CD4-positive, alpha-beta T cell (primary cell): Measurements from ENCODE around the gene SLC12A5. TPM values are rescaled to one million over a fixed set of nuclear protein-coding genes. Genes with fewer than 3 reads are reported as not detected.

Experiments
- ATAC-seq: fragments of 200-7000 bp; cut with Tn5 transposase; one replicate; pipeline ENCODE4 v1.10.0; 2022; ENCODE audit warnings: mild to moderate bottlenecking; ENCODE audit not compliant: poor library complexity
- CTCF ChIA-PET: fragments of 350-600 bp; sonication (Branson Sonifier 250); formaldehyde crosslinking; loops from one replicate; lab custom pipeline; 2021; ENCODE audit warnings: antibody characterized with exemption, inconsistent platforms; lab: Charles Lee
- POLR2A ChIA-PET: fragments of 350-600 bp; sonication (Branson Sonifier 250); formaldehyde crosslinking; loops from one replicate; lab custom pipeline; 2021; ENCODE audit warnings: antibody characterized with exemption, inconsistent platforms; lab: Charles Lee
- DNase-seq, 14 experiments: peaks; one replicate each; pipeline ENCODE4 v3.0.0-alpha.2; 2013 to 2020; ENCODE audit warnings: mixed read lengths in 2 of 14
- H3K27ac ChIP-seq, 2 donors: one replicate each; pipeline versions ENCODE4 v1.5.1 to v1.7.0; 2013; ENCODE audit warnings: low read length in 2 of 2, low read depth in 1 of 2, mild to moderate bottlenecking in 1 of 2
- H3K27me3 ChIP-seq, 2 experiments: 1 replicate in 1 of 2; 2 replicates in 1 of 2; pipeline versions ENCODE4 v1.6.1 to v1.7.0; 2013; ENCODE audit warnings: low read length in 2 of 2, control low read depth in 1 of 2, mild to moderate bottlenecking in 1 of 2, moderate library complexity in 1 of 2; ENCODE audit not compliant: insufficient read depth in 2 of 2, control insufficient read depth in 1 of 2
- H3K36me3 ChIP-seq: one replicate; pipeline ENCODE4 v1.6.1; 2013; ENCODE audit warnings: low read length, control low read depth; ENCODE audit not compliant: insufficient read depth
- H3K4me1 ChIP-seq: one replicate; pipeline ENCODE4 v1.6.1; 2013; ENCODE audit warnings: low read length, control low read depth; ENCODE audit not compliant: insufficient read depth
- H3K4me3 ChIP-seq: one replicate; pipeline ENCODE4 v1.5.1; 2013; ENCODE audit warnings: mild to moderate bottlenecking, low read length, moderate library complexity
- H3K9me3 ChIP-seq, 2 experiments: 1 replicate in 1 of 2; 2 replicates in 1 of 2; pipeline versions ENCODE4 v1.6.1 to v1.7.0; 2013; ENCODE audit warnings: low read length in 2 of 2, mild to moderate bottlenecking in 2 of 2, control low read depth in 1 of 2, moderate library complexity in 1 of 2; ENCODE audit not compliant: control insufficient read depth in 1 of 2, insufficient read depth in 1 of 2
- H3K27ac Mint-ChIP-seq: one replicate; pipeline ENCODE4 v1.8.0; 2020; ENCODE audit warnings: mixed read lengths
- H3K27me3 Mint-ChIP-seq: one replicate; pipeline ENCODE4 v1.8.0; 2021; ENCODE audit warnings: mixed read lengths
- H3K36me3 Mint-ChIP-seq: one replicate; pipeline ENCODE4 v1.8.0; 2021; ENCODE audit warnings: low read depth, mixed read lengths
- H3K4me1 Mint-ChIP-seq: one replicate; pipeline ENCODE4 v1.8.0; 2021; ENCODE audit warnings: low read depth, mixed read lengths
- H3K4me3 Mint-ChIP-seq: one replicate; pipeline ENCODE4 v1.8.0; 2020; ENCODE audit warnings: mild to moderate bottlenecking, mixed read lengths
- H3K9me3 Mint-ChIP-seq: one replicate; pipeline ENCODE4 v1.8.0; 2020; ENCODE audit warnings: mixed read lengths
- CTCF ChIP-seq: fragments of 200-600 bp; IDR thresholded peaks from one replicate; pipeline ENCODE4 v1.8.0; 2022; ENCODE audit warnings: antibody characterized with exemption, mild to moderate bottlenecking
- intact Hi-C, 2 experiments: fragments of 100-400 bp; cut with DNase I in 1 of 2; cut with micrococcal nuclease in 1 of 2; formaldehyde crosslinking; loops; one replicate each; pipeline versions ENCODE4 v1.15.1 to v1.9.0; 2023 to 2025; cut with DNase I, micrococcal nuclease
- total RNA-seq, 174 experiments: library from RNA in 2 of 174; stranded (reverse) in 2 of 174; gene quantifications; one replicate each; pipeline ENCODE4 v1.2.3 and lab custom pipeline; 2021 to 2026

SLC12A5 gene
- total RNA-seq, 2 experiments from 2014 or later: 1.3 to 2.4 TPM

- CTCF ChIA-PET: no interaction called here
Measured at GRCh38 chr20:46031701-46032254, 2.8 kb downstream of the SLC12A5 start.

GRCh38 chr20:46034039-46034438 is 5.0 kb downstream of the SLC12A5 start:
- peaks cover 50 to 55% of the 10 kb centered on the region in 2 experiments for H3K27me3 ChIP-seq
- H3K27me3 Mint-ChIP-seq: peaks cover 68% of the 10 kb centered on the region

More at GRCh38 chr20:46031701-46032254, 2.8 kb downstream of the SLC12A5 start:
- DNase-seq: no peak
- no peaks in the 10 kb centered on the region for H3K9me3 Mint-ChIP-seq
- no peak for TF ChIP-seq CTCF
- POLR2A ChIA-PET: no interaction called here
- H3K4me1 Mint-ChIP-seq: no peaks in the 10 kb centered on the region
- peaks cover 75% of the 10 kb centered on the region for H3K27me3 Mint-ChIP-seq
- no peak overlapping the region for H3K27ac ChIP-seq
- no peaks in the 10 kb centered on the region for H3K36me3 ChIP-seq
- no peak for ATAC-seq
- H3K4me3 ChIP-seq: no peak overlapping the region
- intact Hi-C loops: no loop called here
- no peak overlapping the region for H3K4me3 Mint-ChIP-seq
- no peak overlapping the region for H3K27ac Mint-ChIP-seq
- peaks cover 0 to 37% of the 10 kb centered on the region in 2 experiments for H3K9me3 ChIP-seq
- H3K36me3 Mint-ChIP-seq: no peaks in the 10 kb centered on the region
- no peaks in the 10 kb centered on the region for H3K4me1 ChIP-seq
- peaks cover 69 to 77% of the 10 kb centered on the region in 2 experiments for H3K27me3 ChIP-seq

GRCh38 chr20:46035253-46035652 is 6.2 kb downstream of the SLC12A5 start:
- Histone ChIP-seq H3K4me1 (no peaks in the 10 kb centered on the region), H3K36me3 (no peaks in the 10 kb centered on the region), H3K9me3 (peaks cover 0 to 13% of the 10 kb centered on the region in 2 experiments), H3K27ac (no peak overlapping the region), H3K4me3 (no peak overlapping the region), H3K27me3 (peaks cover 41 to 45% of the 10 kb centered on the region in 2 experiments)
- Mint-ChIP-seq H3K36me3 (no peaks in the 10 kb centered on the region), H3K4me1 (no peaks in the 10 kb centered on the region), H3K4me3 (no peak overlapping the region), H3K27ac (no peak overlapping the region), H3K27me3 (peaks cover 59% of the 10 kb centered on the region), H3K9me3 (no peaks in the 10 kb centered on the region)
- no peak for DNase-seq
- ChIA-PET CTCF (no interaction called here), POLR2A (no interaction called here)
- no peak for TF ChIP-seq CTCF
- no peak for ATAC-seq
- intact Hi-C loops: no loop called here

More at GRCh38 chr20:46034039-46034438, 5.0 kb downstream of the SLC12A5 start:
- no peak overlapping the region for H3K27ac ChIP-seq
- H3K27ac Mint-ChIP-seq: no peak overlapping the region
- H3K4me1 Mint-ChIP-seq: no peaks in the 10 kb centered on the region
- H3K36me3 Mint-ChIP-seq: no peaks in the 10 kb centered on the region
- CTCF ChIA-PET: no interaction called here
- H3K4me3 ChIP-seq: no peak overlapping the region
- no peaks in the 10 kb centered on the region for H3K36me3 ChIP-seq
- ATAC-seq: no peak
- intact Hi-C loops: no loop called here
- H3K4me1 ChIP-seq: no peaks in the 10 kb centered on the region
- peaks cover 0 to 24% of the 10 kb centered on the region in 2 experiments for H3K9me3 ChIP-seq
- TF ChIP-seq CTCF: no peak
- H3K9me3 Mint-ChIP-seq: no peaks in the 10 kb centered on the region
- DNase-seq: no peak
- no peak overlapping the region for H3K4me3 Mint-ChIP-seq
- POLR2A ChIA-PET: no interaction called here
